ENCODE results near the gene SLC6A19.

DNA sequence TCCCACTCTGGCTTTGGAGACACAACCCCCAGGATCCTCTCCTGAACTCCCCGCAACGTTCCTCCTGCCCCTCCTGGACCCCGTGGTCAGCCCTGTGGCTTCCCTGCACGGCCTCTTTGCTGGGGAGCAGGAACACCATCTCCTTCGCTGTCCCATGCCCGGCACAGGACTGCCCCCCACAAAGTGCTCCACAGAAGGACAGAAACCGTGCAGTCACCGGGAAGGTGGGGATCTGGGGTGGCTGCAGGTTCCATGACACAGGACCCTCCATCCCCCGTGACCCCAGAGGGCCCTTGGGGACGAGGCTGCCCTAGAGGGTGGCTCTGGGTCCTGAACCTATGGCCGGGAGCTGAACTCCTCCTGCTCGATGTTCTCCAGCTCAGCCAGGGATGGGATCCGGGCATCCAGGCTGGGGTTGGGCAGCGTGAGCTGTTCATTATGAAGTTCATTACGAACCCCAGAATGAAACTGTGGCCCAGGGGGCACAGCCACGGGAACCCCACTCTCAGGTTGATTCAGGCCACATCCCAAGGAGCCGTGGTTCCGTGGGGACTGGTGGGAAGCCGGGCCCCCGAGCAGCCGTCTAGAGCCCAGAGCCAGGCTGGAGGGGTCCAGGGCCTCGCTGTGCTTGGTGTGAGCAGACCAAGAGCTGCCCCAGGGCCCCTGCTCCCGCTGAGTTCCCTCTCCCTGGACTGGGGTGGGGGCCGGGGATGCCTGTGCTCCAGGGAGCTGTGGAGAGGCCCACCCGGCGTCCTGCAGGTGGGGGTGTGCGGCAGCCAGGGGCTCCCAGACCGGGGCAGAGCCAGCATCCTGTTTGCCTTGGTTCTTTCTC lies 684 bp upstream of the SLC6A19 start:
- TF ChIP-seq, protein P1, sequence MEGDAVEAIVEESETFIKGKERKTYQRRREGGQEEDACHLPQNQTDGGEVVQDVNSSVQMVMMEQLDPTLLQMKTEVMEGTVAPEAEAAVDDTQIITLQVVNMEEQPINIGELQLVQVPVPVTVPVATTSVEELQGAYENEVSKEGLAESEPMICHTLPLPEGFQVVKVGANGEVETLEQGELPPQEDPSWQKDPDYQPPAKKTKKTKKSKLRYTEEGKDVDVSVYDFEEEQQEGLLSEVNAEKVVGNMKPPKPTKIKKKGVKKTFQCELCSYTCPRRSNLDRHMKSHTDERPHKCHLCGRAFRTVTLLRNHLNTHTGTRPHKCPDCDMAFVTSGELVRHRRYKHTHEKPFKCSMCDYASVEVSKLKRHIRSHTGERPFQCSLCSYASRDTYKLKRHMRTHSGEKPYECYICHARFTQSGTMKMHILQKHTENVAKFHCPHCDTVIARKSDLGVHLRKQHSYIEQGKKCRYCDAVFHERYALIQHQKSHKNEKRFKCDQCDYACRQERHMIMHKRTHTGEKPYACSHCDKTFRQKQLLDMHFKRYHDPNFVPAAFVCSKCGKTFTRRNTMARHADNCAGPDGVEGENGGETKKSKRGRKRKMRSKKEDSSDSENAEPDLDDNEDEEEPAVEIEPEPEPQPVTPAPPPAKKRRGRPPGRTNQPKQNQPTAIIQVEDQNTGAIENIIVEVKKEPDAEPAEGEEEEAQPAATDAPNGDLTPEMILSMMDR (IDR thresholded peaks at IDR 0.05), result no peak
- TF ChIP-seq POLR2AphosphoS5 (IDR thresholded peaks at IDR 0.05; ENCODE audit: insufficient read depth in 1 of 2, low read depth in 1 of 2) (no peak), POLR2A (IDR thresholded peaks at IDR 0.05) (no peak)
